Panc1 (cell line): ENCODE results near the gene TAF11L13. TPM values are rescaled to one million over a fixed set of nuclear protein-coding genes. Genes with fewer than 3 reads are reported as not detected.

Experiments
- ATAC-seq: fragments of 200-7000 bp; cut with Tn5 transposase; 2 replicates; pipeline ENCODE4 v1.9.1; 2020; ENCODE audit warnings: mild to moderate bottlenecking, moderate library complexity
- BruUV-seq: library from RNA; stranded (reverse); fragments of 400-500 nt; replicated peaks from 2 replicates; lab custom pipeline; 2021; lab: Mats Ljungman, UMichigan
- CTCF ChIA-PET: fragments of 300-600 bp; sonication (Branson Sonifier 250); formaldehyde crosslinking; loops from one replicate; lab custom pipeline; 2022; ENCODE audit warnings: antibody characterized with exemption; lab: Charles Lee
- POLR2A ChIA-PET: fragments of 300-600 bp; sonication (Branson Sonifier 250); formaldehyde crosslinking; loops from one replicate; lab custom pipeline; 2022; ENCODE audit warnings: antibody characterized with exemption; lab: Charles Lee
- DNase-seq: peaks from one replicate; pipeline ENCODE4 v3.0.0-alpha.2; 2010; ENCODE audit warnings: low read depth, low spot score
- H3K27ac ChIP-seq: 2 replicates; pipeline ENCODE4 v1.5.1; 2011; ENCODE audit warnings: mild to moderate bottlenecking, low read length, inconsistent platforms
- H3K27me3 ChIP-seq: fragments of 200-500 bp; sonication (Bioruptor generic); 2 replicates; pipeline ENCODE4 v1.6.0; 2014; ENCODE audit warnings: low read length, inconsistent platforms; ENCODE audit not compliant: control insufficient read depth, insufficient read depth
- H3K36me3 ChIP-seq: fragments of 200-500 bp; sonication (Bioruptor generic); 2 replicates; pipeline ENCODE4 v1.5.1; 2014; ENCODE audit warnings: inconsistent platforms, mild to moderate bottlenecking, low read length, moderate library complexity; ENCODE audit not compliant: control insufficient read depth, insufficient read depth
- H3K4me1 ChIP-seq: 2 replicates; pipeline ENCODE4 v1.5.1; 2011; ENCODE audit warnings: inconsistent platforms, mild to moderate bottlenecking, low read length, moderate library complexity; ENCODE audit not compliant: control insufficient read depth, insufficient read depth
- H3K4me3 ChIP-seq, 2 experiments: 2 replicates each; pipeline ENCODE4 v1.5.1; 2011 to 2012; ENCODE audit warnings: low read depth in 2 of 2, low read length in 2 of 2, mild to moderate bottlenecking in 2 of 2, inconsistent platforms in 1 of 2, moderate library complexity in 1 of 2
- H3K9me3 ChIP-seq: fragments of 200-500 bp; sonication (Bioruptor generic); 2 replicates; pipeline ENCODE4 v1.5.1; 2014; ENCODE audit warnings: low read depth, mild to moderate bottlenecking, inconsistent platforms, low read length, moderate library complexity; ENCODE audit not compliant: control insufficient read depth, insufficient read depth
- CTCF ChIP-seq: fragments of 450-650 bp; IDR thresholded peaks from 2 replicates; pipeline ENCODE4 v1.5.1; 2017; ENCODE audit warnings: mild to moderate bottlenecking
- POLR2AphosphoS5 ChIP-seq: IDR thresholded peaks from 2 replicates; pipeline ENCODE4 v1.6.1; 2012; ENCODE audit warnings: mild to moderate bottlenecking, low read depth, low read length, moderate library complexity
- REST ChIP-seq, 2 experiments: IDR thresholded peaks; 2 replicates each; pipeline ENCODE4 v1.6.1; 2011 to 2012; ENCODE audit warnings: low read depth in 2 of 2, control low read depth in 1 of 2, low read length in 1 of 2, mild to moderate bottlenecking in 1 of 2, moderate library complexity in 1 of 2; ENCODE audit not compliant: insufficient read depth in 1 of 2
- SIN3A ChIP-seq: IDR thresholded peaks from 2 replicates; pipeline ENCODE4 v1.6.1; 2012; ENCODE audit warnings: low read depth, mild to moderate bottlenecking, low read length, moderate library complexity, borderline replicate concordance; ENCODE audit not compliant: insufficient read depth
- TCF7L2 ChIP-seq: IDR thresholded peaks from 2 replicates; pipeline ENCODE4 v1.6.1; 2011; ENCODE audit warnings: mild to moderate bottlenecking, low read depth, low read length, inconsistent platforms
- in situ Hi-C: cut with HindIII; loops from 2 replicates; pipeline ENCODE4 v1.10.0; 2016; ENCODE audit warnings: low sequenced_read_pairs, low pct_unique_long_range_greater_than_20kb
- intact Hi-C: fragments of 100-400 bp; cut with micrococcal nuclease; formaldehyde crosslinking; loops from one replicate; pipeline ENCODE4 v1.10.0; 2022; ENCODE audit not compliant: unreplicated experiment
- total RNA-seq: library from RNA; stranded (reverse); gene quantifications from one replicate; pipeline ENCODE4 v1.2.1, GENCODE V29; 2021; ENCODE audit not compliant: unreplicated experiment

TAF11L13 gene
- total RNA-seq, 1 experiment from 2014 or later: not detected

GRCh38 chr5:17614872-17615605 is 16.8 kb upstream of the TAF11L13 start:
- ATAC-seq (no peak), DNase-seq (no peak)
- intact Hi-C loops (no loop called here), in situ Hi-C loops (no loop called here)
- Histone ChIP-seq H3K27me3 (no peaks in the 10 kb centered on the region), H3K4me1 (no peaks in the 10 kb centered on the region), H3K9me3 (no peaks in the 10 kb centered on the region), H3K36me3 (no peaks in the 10 kb centered on the region), H3K4me3 (no peak overlapping the region), H3K27ac (no peak overlapping the region)
- POLR2A ChIA-PET: no interaction called here
- CTCF ChIA-PET: no interaction called here
- no TSS peak for BruUV-seq
- TF ChIP-seq SIN3A (no peak), TCF7L2 (no peak), POLR2AphosphoS5 (no peak), REST (IDR thresholded peaks at IDR 0.05; ENCODE audit: insufficient read depth in 1 of 2, low read depth in 2 of 2, low read length in 1 of 2) (no peak), CTCF (no peak)

- no peak overlapping the region for H3K27ac ChIP-seq
- H3K9me3 ChIP-seq: no peaks in the 10 kb centered on the region
- TF ChIP-seq CTCF (no peak), TCF7L2 (no peak), POLR2AphosphoS5 (no peak), SIN3A (no peak)
- DNase-seq (no peak), ATAC-seq (no peak)
- no peaks in the 10 kb centered on the region for H3K4me1 ChIP-seq
- POLR2A ChIA-PET: no interaction called here
- intact Hi-C loops: no loop called here
- no peaks in the 10 kb centered on the region for H3K27me3 ChIP-seq
- BruUV-seq: no TSS peak
- no peaks in the 10 kb centered on the region for H3K36me3 ChIP-seq
- CTCF ChIA-PET: no interaction called here
- H3K4me3 ChIP-seq: no peak overlapping the region
- in situ Hi-C loops: no loop called here
Measured at GRCh38 chr5:17619354-17619753, 12.5 kb upstream of the TAF11L13 start.
